HG03108 (cell line): ENCODE data around the gene CYP2W1.

ENCODE experiments used
- ATAC-seq: cut with Tn5 transposase; IDR thresholded peaks from one replicate; pipeline ENCODE4 v1.9.1; 2021; ENCODE audit warnings: moderate library complexity; ENCODE audit not compliant: unreplicated experiment

Gene CYP2W1

GRCh38 chr7:981793-982510 lies 1.0 kb upstream of the CYP2W1 start:
- ATAC-seq = no peak

GRCh38 chr7:982511-983003 lies 424 bp upstream of the CYP2W1 start:
- ATAC-seq = no peak

DNA sequence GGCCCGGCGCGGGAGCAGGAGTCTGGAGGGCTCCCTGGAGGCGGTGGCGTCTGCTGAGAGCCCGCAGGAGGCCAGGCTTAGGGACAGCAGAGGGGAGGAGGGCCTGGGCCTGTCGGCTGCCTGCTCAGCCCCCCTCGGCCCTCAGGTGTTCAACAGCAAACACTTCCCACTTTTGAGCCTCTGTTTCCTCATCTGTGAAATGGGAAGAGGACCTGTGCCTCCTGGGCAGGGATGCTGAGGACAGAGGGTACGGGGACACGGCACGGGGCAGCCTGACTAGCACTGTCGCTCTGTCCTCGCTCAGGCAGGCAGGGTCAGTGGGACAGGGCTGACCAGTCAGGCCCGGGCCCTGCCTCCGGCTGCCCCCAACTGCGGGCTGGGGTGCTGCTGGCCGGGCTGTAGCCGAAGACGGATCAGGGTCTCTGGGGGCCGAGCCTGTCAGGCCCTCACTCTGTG lies 663 bp downstream of the CYP2W1 start:
- no peak for ATAC-seq

DNA sequence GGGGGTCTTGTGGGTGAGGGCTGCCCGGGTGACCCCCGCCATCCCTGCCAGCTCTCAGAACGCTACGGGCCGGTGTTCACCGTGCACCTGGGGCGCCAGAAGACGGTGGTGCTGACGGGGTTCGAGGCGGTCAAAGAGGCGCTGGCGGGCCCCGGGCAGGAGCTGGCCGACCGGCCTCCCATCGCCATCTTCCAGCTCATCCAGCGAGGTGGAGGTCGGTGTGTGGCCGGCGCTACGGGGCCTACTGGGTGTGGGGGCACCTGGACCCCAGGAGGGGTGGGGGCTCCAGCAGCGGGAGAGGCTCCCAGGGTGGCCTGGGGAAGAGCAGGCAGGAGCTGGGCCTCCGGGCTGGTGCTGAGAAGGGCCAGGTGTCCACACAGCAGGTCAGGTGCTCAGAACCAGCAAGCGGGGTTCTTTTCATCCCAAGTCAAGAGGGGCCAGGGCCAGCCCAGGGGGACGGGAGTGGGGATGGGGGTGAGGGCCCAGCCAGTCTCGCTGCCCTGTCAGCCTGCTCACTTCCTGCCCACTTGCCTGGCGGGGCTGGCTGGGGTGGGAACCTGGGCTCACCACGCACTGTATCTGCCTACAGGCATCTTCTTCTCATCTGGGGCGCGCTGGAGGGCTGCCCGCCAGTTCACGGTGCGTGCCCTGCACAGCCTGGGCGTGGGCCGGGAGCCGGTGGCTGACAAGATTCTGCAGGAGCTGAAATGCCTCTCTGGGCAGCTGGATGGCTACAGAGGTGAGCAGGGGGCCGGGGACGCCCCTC lies 1.6 kb downstream of the CYP2W1 start:
- ATAC-seq = no peak

- no peak for ATAC-seq
Observed at GRCh38 chr7:985127-985416, 2.1 kb downstream of the CYP2W1 start.

DNA sequence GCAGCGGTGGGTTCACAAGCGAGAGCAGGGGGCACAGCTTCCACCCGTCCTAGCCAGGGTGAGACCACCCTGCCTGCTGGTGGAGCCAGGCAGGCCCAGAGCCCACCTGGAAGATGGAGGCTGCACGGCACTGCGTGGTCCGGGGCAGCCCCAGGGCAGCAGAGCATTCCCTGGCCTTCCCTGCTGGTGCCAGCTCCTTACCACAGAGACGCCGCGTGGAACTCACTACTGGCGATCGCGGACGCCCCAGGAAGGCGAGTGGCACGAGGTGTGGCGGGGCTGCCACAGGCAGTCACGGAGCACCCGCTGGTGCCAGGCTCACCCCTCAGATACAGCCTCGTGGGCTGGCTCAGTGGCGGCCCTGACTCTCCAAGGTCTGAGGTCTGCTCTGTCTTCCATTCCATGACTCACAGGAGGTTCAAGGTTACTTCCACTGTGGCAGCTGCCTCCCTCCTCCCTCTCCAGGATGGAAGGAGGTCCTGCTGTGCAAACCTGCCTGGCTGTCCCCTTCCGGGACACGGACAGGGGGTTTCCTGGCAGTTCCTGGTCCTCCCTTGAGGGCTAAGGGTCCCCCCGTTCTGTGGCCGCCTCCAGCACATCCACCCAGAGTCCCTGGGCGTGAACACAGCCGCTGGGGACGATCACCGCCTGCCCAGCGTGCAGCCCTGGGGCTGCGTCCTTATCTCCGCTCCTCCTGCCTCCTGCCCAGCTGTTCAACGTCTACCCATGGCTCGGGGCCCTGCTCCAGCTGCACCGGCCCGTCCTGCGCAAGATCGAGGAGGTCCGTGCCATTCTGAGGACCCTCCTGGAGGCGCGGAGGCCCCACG lies 3.1 kb downstream of the CYP2W1 start:
- ATAC-seq = no peak

GRCh38 chr7:986766-987751 lies 4.1 kb downstream of the CYP2W1 start:
- no peak for ATAC-seq

DNA sequence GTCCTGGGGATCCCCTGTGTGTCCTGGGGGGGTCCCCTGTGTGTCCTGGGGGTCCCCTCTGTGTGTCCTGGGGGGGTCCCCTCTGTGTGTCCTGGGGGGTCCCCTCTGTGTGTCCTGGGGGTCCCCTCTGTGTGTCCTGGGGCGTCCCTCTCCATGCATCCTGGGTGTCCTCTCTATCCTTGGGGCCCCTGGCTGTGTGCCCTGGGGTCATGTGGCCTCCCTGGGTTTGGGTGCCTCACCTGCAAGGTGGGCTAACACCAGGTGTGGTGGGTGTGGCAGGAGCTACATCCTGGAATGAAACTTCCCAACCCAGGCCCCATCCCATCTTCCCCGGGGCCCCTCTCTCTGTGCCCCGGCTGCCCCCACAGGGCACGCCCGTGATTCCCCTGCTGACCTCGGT lies 4.9 kb downstream of the CYP2W1 start:
- ATAC-seq = no peak

DNA sequence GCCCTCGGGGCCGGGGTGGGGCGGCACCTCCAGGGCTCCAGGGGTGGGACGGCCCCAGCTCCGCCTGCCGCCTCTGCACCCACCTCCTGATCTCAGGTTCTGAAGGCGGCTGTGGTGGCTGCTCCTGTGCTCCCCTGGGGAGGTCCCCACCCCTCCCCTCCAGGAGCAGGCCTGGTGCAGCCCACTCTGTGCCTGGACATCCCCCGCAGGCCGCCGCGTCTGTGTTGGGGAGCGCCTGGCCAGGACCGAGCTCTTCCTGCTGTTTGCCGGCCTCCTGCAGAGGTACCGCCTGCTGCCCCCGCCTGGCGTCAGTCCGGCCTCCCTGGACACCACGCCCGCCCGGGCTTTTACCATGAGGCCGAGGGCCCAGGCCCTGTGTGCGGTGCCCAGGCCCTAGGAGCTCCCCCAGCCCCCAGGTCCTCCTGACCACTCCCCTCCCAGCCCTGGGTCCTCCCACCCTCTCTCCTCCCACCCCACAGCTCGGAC lies 5.5 kb downstream of the CYP2W1 start:
- ATAC-seq = no peak

DNA sequence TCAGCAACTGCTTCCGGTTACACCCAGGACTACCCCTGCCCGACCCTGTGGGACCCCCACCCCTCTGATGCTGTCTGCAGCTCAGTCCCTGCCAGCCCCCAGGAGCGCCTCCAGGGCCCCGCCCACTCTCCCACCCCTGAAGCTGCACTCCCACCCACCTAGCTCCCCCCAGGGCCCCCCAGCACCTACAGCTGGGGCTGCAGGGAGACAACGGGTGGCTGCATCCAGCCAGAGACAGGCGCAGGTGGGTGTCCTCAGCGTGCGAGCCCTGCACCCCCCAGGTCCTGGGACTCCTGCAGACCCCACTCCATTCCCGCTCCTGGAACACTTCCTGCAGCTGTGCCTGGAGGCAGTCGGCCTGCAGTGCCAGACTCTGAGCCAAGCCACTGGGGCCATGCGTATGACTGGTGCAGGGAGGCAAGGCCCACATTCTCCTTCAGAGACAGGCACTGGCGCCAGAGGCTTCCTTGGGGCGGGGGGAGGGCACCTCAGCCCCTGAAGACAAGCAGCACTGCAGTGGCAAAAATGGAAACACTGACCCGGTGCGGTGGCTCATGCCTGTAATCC lies 6.1 kb downstream of the CYP2W1 start:
- no peak for ATAC-seq

DNA sequence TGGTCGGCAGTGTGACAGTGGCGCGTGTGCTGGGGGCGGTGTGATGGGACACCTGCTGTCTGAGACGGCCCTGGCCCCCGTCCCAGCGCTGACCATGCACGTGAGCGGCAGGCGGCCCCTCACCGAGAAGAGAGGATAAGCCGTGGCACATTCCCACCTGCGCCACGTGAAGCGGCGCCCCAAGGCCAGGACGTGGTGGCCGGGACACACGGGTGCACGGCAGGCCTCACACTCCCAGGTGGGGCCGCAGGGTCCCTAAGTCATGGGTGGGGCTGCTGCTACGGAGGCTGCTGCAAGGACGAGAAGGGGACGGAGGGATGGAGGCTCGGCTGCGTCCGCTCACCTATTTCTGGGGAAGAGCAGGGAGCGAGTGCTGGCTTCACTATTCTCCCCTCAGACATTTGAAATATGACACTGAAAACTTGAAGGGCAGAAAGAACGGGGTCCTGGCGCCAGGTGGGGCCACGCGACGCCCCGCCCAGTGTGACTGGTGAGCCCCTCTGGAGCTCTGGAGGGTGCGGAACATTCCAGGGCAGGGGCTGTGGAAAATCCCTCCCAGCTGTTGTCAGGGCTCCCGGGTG lies 7.5 kb downstream of the CYP2W1 start:
- no peak for ATAC-seq

DNA sequence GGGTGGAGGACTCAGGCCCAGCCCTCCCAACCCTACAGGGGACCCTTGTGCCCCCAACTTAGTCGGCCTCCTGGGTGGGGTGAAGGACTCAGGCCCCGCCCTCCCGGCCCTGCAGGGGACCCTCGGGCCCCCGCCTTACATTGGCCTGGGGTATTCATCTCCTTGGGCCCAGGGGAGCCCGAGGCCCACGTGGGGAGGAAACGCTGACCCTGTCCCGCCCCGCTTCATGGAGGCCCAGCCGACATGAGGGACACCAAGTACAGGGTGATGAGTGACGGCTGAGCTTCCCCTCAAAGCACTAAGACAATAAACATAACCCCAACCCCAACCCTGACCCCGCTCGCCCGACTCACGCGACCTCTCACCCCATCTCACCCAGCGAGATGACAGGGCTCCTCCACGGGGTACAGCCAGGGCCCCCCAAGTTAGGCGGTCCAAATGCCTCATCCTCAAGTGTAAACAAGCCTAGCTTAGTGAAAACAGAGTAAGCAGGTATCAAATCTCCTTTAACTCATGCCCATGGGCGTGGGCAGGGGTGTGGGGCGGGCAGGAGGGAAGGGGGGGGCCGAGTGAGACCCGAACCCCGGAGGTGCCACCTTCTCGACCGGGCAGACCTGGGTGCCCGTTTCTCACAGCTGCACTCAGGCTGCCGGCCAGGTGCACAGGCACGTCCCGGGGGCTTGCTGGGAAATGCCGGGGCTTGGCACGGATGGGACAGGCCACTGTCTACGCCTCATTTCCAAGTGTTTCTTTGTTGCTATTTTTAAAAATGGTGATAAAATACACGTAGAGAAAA lies 8.2 kb downstream of the CYP2W1 start:
- no peak for ATAC-seq

- no peak for ATAC-seq
Observed at GRCh38 chr7:991729-992656, 9.0 kb downstream of the CYP2W1 start.

DNA sequence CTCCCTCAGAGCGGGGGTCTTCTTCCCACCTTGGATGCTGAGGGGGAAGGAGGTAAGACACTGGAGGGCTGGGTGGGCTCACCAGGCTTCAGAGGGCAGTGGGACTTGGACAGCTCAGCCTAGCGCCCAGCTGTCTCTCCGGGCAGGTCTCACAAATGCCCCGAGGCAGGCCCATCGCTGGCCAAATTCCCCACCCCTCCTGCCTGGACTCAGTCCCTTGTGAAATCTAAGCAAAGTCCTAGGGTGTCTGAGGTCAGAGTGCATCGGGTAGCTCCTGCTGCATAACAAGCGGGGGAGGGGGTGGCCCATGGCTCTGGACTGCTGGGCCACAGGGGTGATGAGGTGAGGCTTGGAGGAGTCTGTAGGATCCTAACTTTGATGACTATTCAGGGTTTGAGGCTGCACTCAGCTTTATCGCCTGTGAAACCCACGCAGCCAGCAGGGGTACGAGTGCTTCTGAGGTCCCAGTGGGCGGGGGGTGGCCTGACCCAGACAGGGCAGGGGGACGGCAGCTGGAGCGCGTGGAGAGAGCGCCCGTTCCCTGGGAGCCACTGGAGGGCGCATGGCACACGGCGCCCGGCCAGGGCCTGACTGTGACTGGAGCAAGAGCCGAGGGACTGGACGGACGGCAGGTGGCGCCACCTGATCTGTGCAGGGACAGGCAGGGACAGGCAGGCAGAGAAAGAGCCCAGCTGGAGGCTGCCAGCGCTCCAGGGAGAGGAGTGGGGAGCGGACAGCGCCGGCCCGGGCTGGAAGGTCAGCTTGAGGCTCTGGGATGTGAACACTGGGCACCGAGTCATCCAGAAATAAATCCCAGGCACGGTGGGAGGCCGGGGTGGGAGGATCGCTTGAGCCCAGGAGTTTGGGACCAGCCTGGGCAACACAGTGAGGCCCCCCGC lies 10.0 kb downstream of the CYP2W1 start:
- peak; percentile 74 for ATAC-seq

GRCh38 chr7:994592-995308 lies 11.8 kb downstream of the CYP2W1 start:
- ATAC-seq = no peak

GRCh38 chr7:995571-995970 lies 12.6 kb downstream of the CYP2W1 start:
- ATAC-seq = no peak
